ENCODE data around the gene KCTD21. TPM values are rescaled to one million over a fixed set of nuclear protein-coding genes. Genes with fewer than 3 reads are reported as not detected.

Gene KCTD21
- total RNA-seq, 1 experiment from 2014 or later: 9.7 TPM

- intact Hi-C loops (cut with micrococcal nuclease; ENCODE audit: unreplicated experiment): no loop called here
- BruUV-seq (replicated peaks): no TSS peak
- Histone ChIP-seq H3K27me3 (ENCODE audit: control insufficient read depth, insufficient read depth, low read length) (no peaks in the 10 kb centered on the region), H3K36me3 (ENCODE audit: control insufficient read depth, insufficient read depth, low read length) (no peaks in the 10 kb centered on the region), H3K27ac (ENCODE audit: low read length) (no peak overlapping the region), H3K9me3 (ENCODE audit: control insufficient read depth, insufficient read depth, low read depth, low read length) (no peaks in the 10 kb centered on the region), H3K4me1 (ENCODE audit: control insufficient read depth, insufficient read depth, low read length) (no peaks in the 10 kb centered on the region), H3K4me3 (ENCODE audit: low read depth in 2 of 2, low read length in 2 of 2) (no peak overlapping the region)
- ATAC-seq (no peak), DNase-seq (ENCODE audit: low read depth, low spot score) (no peak)
- CTCF ChIA-PET: no interaction called here
- in situ Hi-C loops (cut with HindIII; ENCODE audit: low pct_unique_long_range_greater_than_20kb, low sequenced_read_pairs): no loop called here
- TF ChIP-seq REST (IDR thresholded peaks at IDR 0.05; ENCODE audit: insufficient read depth in 1 of 2, low read depth in 2 of 2, low read length in 1 of 2) (no peak), POLR2AphosphoS5 (IDR thresholded peaks at IDR 0.05; ENCODE audit: low read depth, low read length) (no peak), SIN3A (IDR thresholded peaks at IDR 0.05; ENCODE audit: borderline replicate concordance, insufficient read depth, low read depth, low read length) (no peak), CTCF (IDR thresholded peaks at IDR 0.05) (no peak)
- POLR2A ChIA-PET: no interaction called here
Measured at GRCh38 chr11:78203184-78203583, 14.8 kb upstream of the KCTD21 start.

GRCh38 chr11:78202733-78203167 lies 14.3 kb upstream of the KCTD21 start:
- TF ChIP-seq CTCF (IDR thresholded peaks at IDR 0.05): no peak
- no peak for TF ChIP-seq TCF7L2 (IDR thresholded peaks at IDR 0.05; ENCODE audit: low read depth, low read length)
- TF ChIP-seq REST (IDR thresholded peaks at IDR 0.05; ENCODE audit: insufficient read depth in 1 of 2, low read depth in 2 of 2, low read length in 1 of 2): no peak
- no peak for TF ChIP-seq SIN3A (IDR thresholded peaks at IDR 0.05; ENCODE audit: borderline replicate concordance, insufficient read depth, low read depth, low read length)
- TF ChIP-seq POLR2AphosphoS5 (IDR thresholded peaks at IDR 0.05; ENCODE audit: low read depth, low read length): no peak
- H3K36me3 ChIP-seq (ENCODE audit: control insufficient read depth, insufficient read depth, low read length): no peaks in the 10 kb centered on the region
- H3K27me3 ChIP-seq (ENCODE audit: control insufficient read depth, insufficient read depth, low read length): no peaks in the 10 kb centered on the region
- ATAC-seq (no peak), DNase-seq (ENCODE audit: low read depth, low spot score) (no peak)
- H3K9me3 ChIP-seq (ENCODE audit: control insufficient read depth, insufficient read depth, low read depth, low read length): no peaks in the 10 kb centered on the region
- in situ Hi-C loops (cut with HindIII; ENCODE audit: low pct_unique_long_range_greater_than_20kb, low sequenced_read_pairs): no loop called here
- no peaks in the 10 kb centered on the region for H3K4me1 ChIP-seq (ENCODE audit: control insufficient read depth, insufficient read depth, low read length)
- H3K4me3 ChIP-seq (ENCODE audit: low read depth in 2 of 2, low read length in 2 of 2): no peak overlapping the region
- CTCF ChIA-PET: no interaction called here
- H3K27ac ChIP-seq (ENCODE audit: low read length): no peak overlapping the region
- POLR2A ChIA-PET: no interaction called here
- intact Hi-C loops (cut with micrococcal nuclease; ENCODE audit: unreplicated experiment): no loop called here
- BruUV-seq (replicated peaks): no TSS peak

Measured in Panc1 (cell line).